CD14-positive monocyte (primary cell): Measurements from ENCODE around the gene DHPS. TPM values are rescaled to one million over a fixed set of nuclear protein-coding genes. Genes with fewer than 3 reads are reported as not detected.

Experiments
- DNase-seq, 3 donors: peaks; one replicate each; pipeline ENCODE4 v3.0.0-alpha.2; 2011 to 2022
- H2AFZ ChIP-seq: 2 replicates; pipeline ENCODE4 v1.6.0; 2012; ENCODE audit warnings: mild to moderate bottlenecking, low read depth, low read length, inconsistent platforms; ENCODE audit not compliant: insufficient read depth, poor library complexity, severe bottlenecking
- H3K27ac ChIP-seq, 2 donors: 1 replicate in 1 of 2; 2 replicates in 1 of 2; pipeline ENCODE4 v1.5.1; 2012 to 2013; ENCODE audit warnings: low read length in 2 of 2, control low read depth in 1 of 2, inconsistent platforms in 1 of 2, low read depth in 1 of 2, mild to moderate bottlenecking in 1 of 2
- H3K27me3 ChIP-seq, 2 donors: one replicate each; pipeline versions ENCODE4 v1.6.0 to v1.6.1; 2011 to 2013; ENCODE audit warnings: low read length in 2 of 2; ENCODE audit not compliant: control insufficient read depth in 2 of 2, insufficient read depth in 2 of 2
- H3K36me3 ChIP-seq, 2 donors: replicated peaks in 1 of 2; 1 replicate in 1 of 2; 2 replicates in 1 of 2; pipeline versions ENCODE4 v1.5.1 to v1.6.1; 2012 to 2013; ENCODE audit warnings: low read length in 2 of 2, control low read depth in 1 of 2, inconsistent platforms in 1 of 2, mild to moderate bottlenecking in 1 of 2; ENCODE audit not compliant: insufficient read depth in 2 of 2, control insufficient read depth in 1 of 2
- H3K4me1 ChIP-seq, 2 donors: 1 replicate in 1 of 2; 2 replicates in 1 of 2; pipeline versions ENCODE4 v1.5.1 to v1.6.1; 2012 to 2013; ENCODE audit warnings: low read length in 2 of 2, control low read depth in 1 of 2, inconsistent platforms in 1 of 2, mild to moderate bottlenecking in 1 of 2, moderate library complexity in 1 of 2; ENCODE audit not compliant: insufficient read depth in 2 of 2, control insufficient read depth in 1 of 2
- H3K4me2 ChIP-seq: replicated peaks from 2 replicates; pipeline ENCODE3; 2012; ENCODE audit warnings: low read length, moderate library complexity, mild to moderate bottlenecking; ENCODE audit not compliant: poor library complexity, severe bottlenecking; ENCODE audit errors: extremely low read depth
- H3K4me3 ChIP-seq, 3 experiments: fragments of 200-600 bp in 1 of 3; sonication (generic) in 1 of 3; replicated peaks in 1 of 3; 1 replicate in 2 of 3; 2 replicates in 1 of 3; pipeline ENCODE4 v1.5.1; 2011 to 2013; ENCODE audit warnings: low read length in 3 of 3, mild to moderate bottlenecking in 3 of 3, control low read depth in 2 of 3, low read depth in 2 of 3, inconsistent platforms in 1 of 3, moderate library complexity in 1 of 3
- H3K79me2 ChIP-seq: 2 replicates; pipeline ENCODE4 v1.6.0; 2012; ENCODE audit warnings: mild to moderate bottlenecking, control low read depth, inconsistent platforms, low read length, moderate library complexity; ENCODE audit not compliant: insufficient read depth
- H3K9ac ChIP-seq: 2 replicates; pipeline ENCODE4 v1.6.0; 2017; ENCODE audit warnings: low read length, mild to moderate bottlenecking; ENCODE audit not compliant: insufficient read depth, poor library complexity, severe bottlenecking
- H3K9me3 ChIP-seq, 2 donors: replicated peaks in 1 of 2; 1 replicate in 1 of 2; 2 replicates in 1 of 2; pipeline versions ENCODE4 v1.5.1 to v1.6.1; 2012 to 2013; ENCODE audit warnings: low read length in 2 of 2, control low read depth in 1 of 2; ENCODE audit not compliant: control insufficient read depth in 1 of 2, insufficient read depth in 1 of 2
- H4K20me1 ChIP-seq: 2 replicates; pipeline ENCODE4 v1.6.0; 2012; ENCODE audit warnings: mild to moderate bottlenecking, low read length, control low read depth, moderate library complexity; ENCODE audit not compliant: insufficient read depth
- H3K27ac Mint-ChIP-seq, 7 donors: one replicate each; pipeline ENCODE4 v1.8.0; 2020; ENCODE audit warnings: mild to moderate bottlenecking in 7 of 7, mixed read lengths in 7 of 7, moderate library complexity in 6 of 7, inconsistent platforms in 2 of 7
- H3K27me3 Mint-ChIP-seq, 3 donors: one replicate each; pipeline ENCODE4 v1.8.0; 2021 to 2022; ENCODE audit warnings: low read depth in 3 of 3, mild to moderate bottlenecking in 3 of 3, mixed read lengths in 3 of 3, moderate library complexity in 3 of 3, inconsistent platforms in 1 of 3
- H3K36me3 Mint-ChIP-seq, 2 donors: one replicate each; pipeline ENCODE4 v1.8.0; 2020; ENCODE audit warnings: mixed read lengths in 2 of 2, inconsistent platforms in 1 of 2, mild to moderate bottlenecking in 1 of 2
- H3K4me1 Mint-ChIP-seq: one replicate; pipeline ENCODE4 v1.8.0; 2020; ENCODE audit warnings: mild to moderate bottlenecking, mixed read lengths
- H3K4me3 Mint-ChIP-seq, 2 donors: one replicate each; pipeline ENCODE4 v1.8.0; 2020; ENCODE audit warnings: mild to moderate bottlenecking in 2 of 2, mixed read lengths in 2 of 2, moderate library complexity in 1 of 2
- H3K9me3 Mint-ChIP-seq, 7 donors: one replicate each; pipeline ENCODE4 v1.8.0; 2020 to 2022; ENCODE audit warnings: mixed read lengths in 7 of 7, mild to moderate bottlenecking in 6 of 7, moderate library complexity in 6 of 7, inconsistent platforms in 2 of 7
- WGBS: methylation state at CpG from one replicate; pipeline ENCODE4 v1.1.5; 2013; ENCODE audit warnings: missing lambda C conversion rate; ENCODE audit not compliant: insufficient coverage; 5-methylcytosine and 5-hydroxymethylcytosine counted together
- intact Hi-C, 2 donors: fragments of 100-400 bp; cut with micrococcal nuclease; formaldehyde crosslinking; loops; one replicate each; pipeline versions ENCODE4 v1.15.0 to v1.15.1; 2023
- polyA plus RNA-seq, 3 donors: library from polyadenylated mRNA; depleted of rRNA in 1 of 3; unstranded in 2 of 3; stranded (reverse) in 1 of 3; fragments of 300-500 nt in 2 of 3; fragments of >200 nt in 1 of 3; fragmentation: Illumina TruSeq in 2 of 3; gene quantifications; 1 replicate in 2 of 3; 2 replicates in 1 of 3; pipeline ENCODE4 v1.2.3, GENCODE V29; 2012 to 2021
- TF ChIP-seq, protein P1 (sequence below): fragments of 200-600 bp; IDR thresholded peaks from one replicate; pipeline ENCODE4 v1.8.0; 2022; ENCODE audit warnings: antibody characterized with exemption, mild to moderate bottlenecking

Gene DHPS
- polyA plus RNA-seq, 3 donors: 51.0 to 130 (median 53.4) TPM

DNA sequence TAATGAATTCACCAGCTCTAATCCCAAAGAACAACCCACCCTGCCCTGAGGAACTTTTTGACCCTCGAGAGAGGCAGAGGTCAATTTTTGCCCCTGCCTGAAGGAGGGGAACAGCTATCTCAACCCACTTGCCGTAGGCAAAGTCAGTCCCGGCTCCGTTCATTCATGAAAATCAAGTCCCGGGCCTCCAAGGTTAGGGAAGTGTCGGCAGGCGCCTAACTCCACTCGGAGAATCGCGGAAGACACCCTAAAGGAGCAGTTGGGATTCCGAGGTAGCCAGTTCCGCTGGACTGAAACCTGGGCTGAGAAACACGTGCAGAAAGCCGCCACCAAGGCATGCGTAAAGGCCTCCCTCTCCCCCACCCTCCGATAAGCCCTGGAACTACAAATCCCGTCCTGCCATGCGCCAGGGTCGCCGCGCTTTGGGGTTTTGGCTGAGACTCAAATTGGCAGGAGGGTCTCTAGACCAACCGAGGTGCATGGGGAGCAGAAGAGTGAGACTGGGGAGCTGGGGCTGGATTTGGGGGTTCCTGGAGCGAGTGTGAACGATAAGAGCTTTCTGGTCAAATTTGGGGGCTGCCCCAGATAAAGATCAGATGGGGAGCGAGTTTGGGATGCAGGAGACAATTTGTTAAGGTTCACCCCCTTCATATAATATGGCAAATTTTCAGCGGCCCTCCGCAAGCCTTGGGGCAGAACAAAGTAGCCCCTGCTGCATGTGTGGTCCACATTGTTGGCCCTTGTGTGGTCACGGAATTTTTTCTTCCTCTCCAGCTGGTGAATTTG, 42.2 kb upstream of the DHPS start, which contains the start of gene TNPO2:
Gene TNPO2 (minus strand): TSS at position 292 of the 786 bp plus-strand sequence. CDS start 2,955 bp downstream, outside the sequence.
- WGBS: 2% methylated on average over 21 of the region's 28 CpGs
- peak within 1 kb of the TSS; percentile 95 for H2AFZ ChIP-seq
- Mint-ChIP-seq H3K4me3 (peak within 1 kb of the TSS; percentile 85 to 95), H3K27me3 (peaks cover 0 to 3% (median 0%) of the 10 kb centered on the region in 3 donors), H3K27ac (peak within 1 kb of the TSS; percentile 80 to 92 (median 86)), H3K4me1 (peaks cover 37% of the 10 kb centered on the region), H3K36me3 (peaks cover 12 to 25% of the 10 kb centered on the region in 2 donors), H3K9me3 (peaks cover 0 to 2% (median 0%) of the 10 kb centered on the region in 7 donors)
- TF ChIP-seq, protein P1, sequence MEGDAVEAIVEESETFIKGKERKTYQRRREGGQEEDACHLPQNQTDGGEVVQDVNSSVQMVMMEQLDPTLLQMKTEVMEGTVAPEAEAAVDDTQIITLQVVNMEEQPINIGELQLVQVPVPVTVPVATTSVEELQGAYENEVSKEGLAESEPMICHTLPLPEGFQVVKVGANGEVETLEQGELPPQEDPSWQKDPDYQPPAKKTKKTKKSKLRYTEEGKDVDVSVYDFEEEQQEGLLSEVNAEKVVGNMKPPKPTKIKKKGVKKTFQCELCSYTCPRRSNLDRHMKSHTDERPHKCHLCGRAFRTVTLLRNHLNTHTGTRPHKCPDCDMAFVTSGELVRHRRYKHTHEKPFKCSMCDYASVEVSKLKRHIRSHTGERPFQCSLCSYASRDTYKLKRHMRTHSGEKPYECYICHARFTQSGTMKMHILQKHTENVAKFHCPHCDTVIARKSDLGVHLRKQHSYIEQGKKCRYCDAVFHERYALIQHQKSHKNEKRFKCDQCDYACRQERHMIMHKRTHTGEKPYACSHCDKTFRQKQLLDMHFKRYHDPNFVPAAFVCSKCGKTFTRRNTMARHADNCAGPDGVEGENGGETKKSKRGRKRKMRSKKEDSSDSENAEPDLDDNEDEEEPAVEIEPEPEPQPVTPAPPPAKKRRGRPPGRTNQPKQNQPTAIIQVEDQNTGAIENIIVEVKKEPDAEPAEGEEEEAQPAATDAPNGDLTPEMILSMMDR: no peak
- peaks cover 2% of the 10 kb centered on the region for H4K20me1 ChIP-seq
- peaks cover 14 to 18% of the 10 kb centered on the region in 2 donors for H3K36me3 ChIP-seq
- peak within 1 kb of the TSS; percentile 89 for H3K9ac ChIP-seq
- H3K27ac ChIP-seq: peak within 1 kb of the TSS; percentile 19 to 51
- H3K27me3 ChIP-seq: no peaks in the 10 kb centered on the region
- peaks cover 34 to 39% of the 10 kb centered on the region in 2 donors for H3K4me1 ChIP-seq
- H3K9me3 ChIP-seq: no peaks in the 10 kb centered on the region
- intact Hi-C loops: loop anchor here in 1 of 2 donors (2.0 kb wide), 1 partner anchor 13 kb away; the partner anchor contains the start of gene GET3
- H3K79me2 ChIP-seq: peaks cover 38% of the 10 kb centered on the region
- H3K4me2 ChIP-seq: peak within 1 kb of the TSS; percentile 87
- peak within 1 kb of the TSS; percentile 49 to 79 (median 62) for H3K4me3 ChIP-seq
- peak in 2 of 3 donors; percentile 35 to 56 for DNase-seq

DNA sequence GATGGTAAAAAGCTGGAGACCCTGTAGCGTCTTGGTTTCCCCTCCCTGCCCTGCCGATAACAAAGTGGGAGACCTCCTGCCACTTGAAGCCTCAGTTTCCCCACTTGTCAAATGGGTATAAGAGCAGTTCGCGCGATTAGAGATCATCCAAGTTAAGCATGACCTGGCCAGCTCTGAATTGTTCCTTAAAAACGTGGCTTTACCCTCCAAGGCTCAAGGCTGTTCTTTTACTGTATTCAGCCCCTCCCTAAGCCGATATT, 41.6 kb upstream of the DHPS start:
- Histone ChIP-seq H3K9ac (peak overlapping the region; percentile 53), H3K27me3 (no peaks in the 10 kb centered on the region), H3K4me1 (peaks cover 34 to 39% of the 10 kb centered on the region in 2 donors), H3K79me2 (peaks cover 43% of the 10 kb centered on the region), H3K9me3 (no peaks in the 10 kb centered on the region), H2AFZ (peak overlapping the region; percentile 95), H3K4me2 (peak overlapping the region; percentile 87), H3K4me3 (peak overlapping the region; percentile 49 to 79 (median 62)), H3K27ac (peak overlapping the region; percentile 19 to 51), H4K20me1 (no peaks in the 10 kb centered on the region), H3K36me3 (peaks cover 14 to 18% of the 10 kb centered on the region in 2 donors)
- intact Hi-C loops: loop anchor here in 1 of 2 donors (2.0 kb wide), 1 partner anchor 13 kb away; the partner anchor contains the start of gene GET3
- H3K4me1 Mint-ChIP-seq: peaks cover 38% of the 10 kb centered on the region
- H3K27ac Mint-ChIP-seq: peak overlapping the region; percentile 40 to 92 (median 81)
- TF ChIP-seq, protein P1: no peak
- H3K4me3 Mint-ChIP-seq: peak overlapping the region; percentile 85 to 95
- H3K27me3 Mint-ChIP-seq: peaks cover 0 to 3% (median 0%) of the 10 kb centered on the region in 3 donors
- 2% methylated on average over 6 of the region's 7 CpGs for WGBS
- H3K36me3 Mint-ChIP-seq: peaks cover 14 to 25% of the 10 kb centered on the region in 2 donors
- H3K9me3 Mint-ChIP-seq: peaks cover 0 to 2% (median 0%) of the 10 kb centered on the region in 7 donors
- no peak for DNase-seq
